K562 (cell line): ENCODE results near the gene FFAR1. TPM values are rescaled to one million over a fixed set of nuclear protein-coding genes. Genes with fewer than 3 reads are reported as not detected.

Experiments used
- ATAC-seq: fragments of 200-7000 bp; cut with Tn5 transposase; 3 replicates; pipeline ENCODE4 v1.9.1; 2020; ENCODE audit warnings: moderate library complexity
- BruUV-seq: library from RNA; stranded (reverse); fragments of 400-500 nt; replicated peaks from 2 replicates; lab custom pipeline; 2021; lab: Mats Ljungman, UMichigan
- CTCF ChIA-PET: fragments of 300-600 bp; formaldehyde crosslinking; extraction: SDS; loops from one replicate; lab custom pipeline; 2021; ENCODE audit warnings: low intra/inter-chr PET ratio; lab: Yijun Ruan, JAX
- POLR2A ChIA-PET: fragments of 300-600, 350-650 bp; sonication (Branson Sonifier 250); formaldehyde crosslinking; extraction: SDS; loops from one replicate; lab custom pipeline; 2021; ENCODE audit warnings: antibody characterized with exemption, inconsistent platforms; lab: Yijun Ruan, JAX
- DNase-seq, 4 experiments: peaks; one replicate each; pipeline versions ENCODE4 v3.0.0 to v3.0.0-alpha.2; 2011 to 2018; ENCODE audit warnings: low spot score in 3 of 4, mixed read lengths in 3 of 4; ENCODE audit errors: extremely low read depth in 1 of 4
- FAIRE-seq: peaks from 2 replicates; lab custom pipeline; 2011; peaks lifted over from hg19 to GRCh38; lab: Jason Lieb, UNC
- H2AFZ ChIP-seq: 2 replicates; pipeline ENCODE4 v1.6.0; 2011; ENCODE audit warnings: low read depth, low read length, control low read depth, inconsistent platforms
- H3K27ac ChIP-seq: fragments of 200-600 bp; 3 replicates; pipeline ENCODE4 v1.8.0; 2011; ENCODE audit warnings: low read depth, mild to moderate bottlenecking, control low read depth, inconsistent platforms, low read length, moderate library complexity, mixed read lengths; ENCODE audit errors: extremely low read depth
- H3K27me3 ChIP-seq, 2 experiments: fragments of 300-600 bp in 1 of 2; 2 replicates in 1 of 2; 3 replicates in 1 of 2; pipeline versions ENCODE4 v1.6.0 to v1.8.0; 2011; ENCODE audit warnings: inconsistent platforms in 2 of 2, low read length in 2 of 2, mild to moderate bottlenecking in 1 of 2, mixed read lengths in 1 of 2, moderate library complexity in 1 of 2; ENCODE audit not compliant: control insufficient read depth in 2 of 2, insufficient read depth in 2 of 2
- H3K36me3 ChIP-seq: fragments of 300-600 bp; 3 replicates; pipeline ENCODE4 v1.8.0; 2011; ENCODE audit warnings: mild to moderate bottlenecking, low read length, inconsistent platforms; ENCODE audit not compliant: control insufficient read depth, insufficient read depth
- H3K4me1 ChIP-seq, 2 experiments: fragments of 200-600 bp in 1 of 2; replicated peaks in 1 of 2; 2 replicates in 1 of 2; 3 replicates in 1 of 2; pipeline versions ENCODE4 v1.5.1 to v1.8.0; 2011; ENCODE audit warnings: inconsistent platforms in 2 of 2, low read length in 2 of 2, mild to moderate bottlenecking in 1 of 2, mixed read lengths in 1 of 2, moderate library complexity in 1 of 2; ENCODE audit not compliant: control insufficient read depth in 2 of 2, insufficient read depth in 2 of 2
- H3K4me2 ChIP-seq: 2 replicates; pipeline ENCODE4 v1.6.1; 2011; ENCODE audit warnings: low read length, control low read depth, inconsistent platforms, mixed read lengths; ENCODE audit not compliant: insufficient read depth
- H3K4me3 ChIP-seq: fragments of 200-600 bp; sonication (generic), shearing (Covaris generic); 2 replicates; pipeline ENCODE4 v1.5.1; 2016; ENCODE audit warnings: control low read depth, inconsistent platforms
- H3K79me2 ChIP-seq: fragments of 200-600 bp; 3 replicates; pipeline ENCODE4 v1.8.0; 2011; ENCODE audit warnings: low read length, inconsistent platforms; ENCODE audit not compliant: control insufficient read depth, insufficient read depth
- H3K9ac ChIP-seq, 2 experiments: 2 replicates each; pipeline versions ENCODE4 v1.6.0 to v1.6.1; 2011; ENCODE audit warnings: low read depth in 2 of 2, low read length in 2 of 2, control low read depth in 1 of 2, inconsistent platforms in 1 of 2, mild to moderate bottlenecking in 1 of 2, mixed read lengths in 1 of 2; ENCODE audit not compliant: insufficient read depth in 1 of 2
- H3K9me1 ChIP-seq: one replicate; pipeline ENCODE4 v1.6.0; 2011; ENCODE audit warnings: inconsistent platforms, mild to moderate bottlenecking, low read length, moderate library complexity; ENCODE audit not compliant: control insufficient read depth, insufficient read depth
- H3K9me3 ChIP-seq: replicated peaks from 2 replicates; pipeline ENCODE4 v1.5.1; 2011; ENCODE audit warnings: low read depth, low read length, inconsistent platforms; ENCODE audit not compliant: control insufficient read depth, insufficient read depth
- H4K20me1 ChIP-seq: replicated peaks from 2 replicates; pipeline ENCODE4 v1.6.1; 2011; ENCODE audit warnings: low read length, inconsistent platforms, mixed read lengths; ENCODE audit not compliant: control insufficient read depth, insufficient read depth
- CLOCK ChIP-seq: fragments of 250-450 bp; sonication (Bioruptor Pico); IDR thresholded peaks from 2 replicates; pipeline ENCODE4 v1.4.0; 2020; ENCODE audit warnings: mild to moderate bottlenecking, moderate library complexity, borderline replicate concordance
- HMGN3 ChIP-seq: IDR thresholded peaks from 2 replicates; pipeline ENCODE4 v1.6.1; 2011; ENCODE audit warnings: borderline replicate concordance, low read depth, mild to moderate bottlenecking, mixed read lengths, low read length; ENCODE audit not compliant: insufficient read length; ENCODE audit errors: extremely low read depth
- PHB2 ChIP-seq: fragments of 450-650 bp; IDR thresholded peaks from 2 replicates; pipeline ENCODE4 v1.6.1; 2017; ENCODE audit warnings: low read depth
- POLR2H ChIP-seq: IDR thresholded peaks from 2 replicates; pipeline ENCODE4 v1.6.1; 2016; ENCODE audit warnings: missing genetic modification characterization, low read depth, mild to moderate bottlenecking, control low read depth, missing compliant biosample characterization, moderate library complexity
- SNIP1 ChIP-seq: fragments of 450-650 bp; IDR thresholded peaks from 2 replicates; pipeline ENCODE4 v1.7.1; 2017; ENCODE audit warnings: low read depth, mild to moderate bottlenecking
- SRSF1 ChIP-seq: fragments of 200-400 bp; formaldehyde crosslinking; IDR thresholded peaks from 2 replicates; pipeline ENCODE4 v1.6.1; 2017; ENCODE audit warnings: mild to moderate bottlenecking, low read depth, low read length, moderate library complexity
- SRSF7 ChIP-seq: fragments of 200-400 bp; formaldehyde crosslinking; optimal IDR thresholded peaks from 2 replicates; pipeline ENCODE3; 2017; ENCODE audit warnings: mild to moderate bottlenecking, low read depth, low read length
- UBTF ChIP-seq, 2 experiments: IDR thresholded peaks; 2 replicates each; pipeline ENCODE4 v1.6.1; 2012; ENCODE audit warnings: improper control_type of control experiment in 2 of 2, low read depth in 2 of 2, low read length in 2 of 2, borderline replicate concordance in 1 of 2
- WGBS: fragments of 100-300 bp; shearing (Covaris generic); methylation state at CpG from one replicate; pipeline ENCODE4 v1.1.6; 2016; ENCODE audit warnings: low coverage, mixed read lengths; ENCODE audit not compliant: insufficient coverage; ENCODE audit errors: missing lambda C conversion rate; 5-methylcytosine and 5-hydroxymethylcytosine counted together
- in situ Hi-C: fragments of 300-500 bp; cut with MboI; formaldehyde crosslinking; loops from 4 replicates; pipeline ENCODE4 v1.15.0; 2018; ENCODE audit warnings: inconsistent platforms, mixed read lengths
- intact Hi-C: fragments of 100-400 bp; cut with micrococcal nuclease; formaldehyde crosslinking; loops from 2 replicates; pipeline ENCODE4 v1.14.2; 2022
- polyA plus RNA-seq, 8 experiments: library from polyadenylated mRNA; depleted of rRNA in 4 of 8; stranded (reverse) in 5 of 8; unstranded in 3 of 8; fragments of >200 nt; fragmentation: Nextera tagmentation in 2 of 8; fragmentation: Illumina TruSeq in 1 of 8; extraction: Ambion mirVana in 2 of 8; extraction: Trizol in 1 of 8; gene quantifications; 2 replicates each; pipeline versions ENCODE4 v1.2.1 to v1.2.3, GENCODE V29; 2011 to 2014; ENCODE audit warnings: inconsistent platforms in 1 of 8, missing spikeins in 1 of 8
- total RNA-seq, 7 experiments: library from RNA; depleted of rRNA in 6 of 7; stranded (reverse); fragments of >200 nt in 6 of 7; fragmentation: Illumina TruSeq in 2 of 7; extraction: Trizol in 2 of 7; gene quantifications; 2 replicates each; pipeline versions ENCODE4 v1.2.1 to v1.2.3, GENCODE V29; 2011 to 2021; ENCODE audit warnings: low replicate concordance in 1 of 7
- TF ChIP-seq, protein P1 (sequence below): fragments of 450-650 bp; IDR thresholded peaks from 2 replicates; pipeline ENCODE4 v1.6.1; 2018; ENCODE audit warnings: mild to moderate bottlenecking, low read depth; ENCODE audit not compliant: partially characterized antibody
- TF ChIP-seq, protein P2 (sequence below): sonication (generic); formaldehyde crosslinking; IDR thresholded peaks from 2 replicates; pipeline ENCODE4 v1.8.1; 2022; ENCODE audit warnings: missing genetic modification reagents

The FFAR1 gene
- total and polyA plus RNA-seq, 9 of the 15 experiments (the other 6 are each of a cell fraction or from before 2014, with no cell fraction given): not detected

DNA sequence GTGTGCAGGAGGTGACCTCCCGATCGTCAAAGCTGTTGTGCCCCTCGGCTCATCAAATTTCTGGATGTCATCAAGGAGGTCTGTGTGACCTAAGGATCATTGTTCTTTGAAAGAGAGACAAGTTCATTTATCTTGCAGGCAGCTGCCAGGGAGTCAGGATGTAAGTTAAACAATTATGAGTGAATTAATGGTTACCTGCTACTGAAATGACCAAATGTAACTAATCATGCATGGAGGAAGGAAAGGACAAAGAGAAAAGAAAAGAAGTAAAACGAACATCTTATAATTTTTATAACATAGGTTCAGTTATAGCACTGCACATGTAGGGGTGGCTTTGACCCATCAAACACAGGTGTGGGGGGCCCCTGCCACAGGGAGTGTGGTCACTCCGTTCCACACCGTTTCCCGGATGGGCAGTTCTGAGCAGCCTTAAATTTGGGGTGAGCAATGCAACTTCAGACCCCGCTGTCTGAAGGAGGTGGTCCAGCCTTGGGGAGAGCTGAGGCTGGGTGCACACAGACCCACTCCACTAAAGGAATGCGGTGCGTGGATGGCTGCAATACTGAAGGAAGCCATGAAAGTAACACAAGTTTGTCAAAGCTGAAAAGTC, 13.5 kb upstream of the FFAR1 start:
- Histone ChIP-seq H3K27me3 (no peaks in the 10 kb centered on the region), H3K4me2 (no peak overlapping the region), H3K4me1 (peaks cover 2 to 14% of the 10 kb centered on the region in 2 experiments; a peak in 3 of 5 replicates), H3K36me3 (no peaks in the 10 kb centered on the region), H3K9me3 (no peaks in the 10 kb centered on the region), H4K20me1 (no peaks in the 10 kb centered on the region), H3K9me1 (no peaks in the 10 kb centered on the region), H3K9ac (no peak overlapping the region), H3K27ac (no peak overlapping the region), H3K79me2 (no peaks in the 10 kb centered on the region), H2AFZ (no peak overlapping the region), H3K4me3 (no peak overlapping the region)
- in situ Hi-C loops (loop anchor here (10.0 kb wide), 1 partner anchor 59 kb away; no protein-coding TSS in a partner anchor), intact Hi-C loops (no loop called here)
- DNase-seq (no peak), FAIRE-seq (no peak), ATAC-seq (no peak)
- POLR2A ChIA-PET: interaction anchor here (0.9 kb wide), 1 partner anchor 8 kb away, joined by 4 read pairs; no protein-coding TSS in a partner anchor
- CTCF ChIA-PET: no interaction called here
- WGBS: 73% methylated on average over 9 of the region's 10 CpGs
- no TSS peak for BruUV-seq
- no peak for TF ChIP-seq POLR2H (tag)
- TF ChIP-seq SRSF1: no peak
- TF ChIP-seq SRSF7: no peak
- no peak for TF ChIP-seq PHB2
- no peak for TF ChIP-seq SNIP1
- no peak for TF ChIP-seq HMGN3
- no peak for TF ChIP-seq CLOCK (CRISPR knock-in tag)
- no peak for TF ChIP-seq UBTF (IDR thresholded peaks at IDR 0.05; ENCODE audit: borderline replicate concordance in 1 of 2, low read depth in 2 of 2, low read length in 2 of 2)
- TF ChIP-seq, protein P1, sequence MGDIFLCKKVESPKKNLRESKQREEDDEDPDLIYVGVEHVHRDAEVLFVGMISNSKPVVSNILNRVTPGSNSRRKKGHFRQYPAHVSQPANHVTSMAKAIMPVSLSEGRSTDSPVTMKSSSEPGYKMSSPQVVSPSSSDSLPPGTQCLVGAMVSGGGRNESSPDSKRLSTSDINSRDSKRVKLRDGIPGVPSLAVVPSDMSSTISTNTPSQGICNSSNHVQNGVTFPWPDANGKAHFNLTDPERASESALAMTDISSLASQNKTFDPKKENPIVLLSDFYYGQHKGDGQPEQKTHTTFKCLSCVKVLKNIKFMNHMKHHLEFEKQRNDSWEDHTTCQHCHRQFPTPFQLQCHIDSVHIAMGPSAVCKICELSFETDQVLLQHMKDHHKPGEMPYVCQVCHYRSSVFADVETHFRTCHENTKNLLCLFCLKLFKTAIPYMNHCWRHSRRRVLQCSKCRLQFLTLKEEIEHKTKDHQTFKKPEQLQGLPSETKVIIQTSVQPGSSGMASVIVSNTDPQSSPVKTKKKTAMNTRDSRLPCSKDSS: no peak
- TF ChIP-seq, protein P2, sequence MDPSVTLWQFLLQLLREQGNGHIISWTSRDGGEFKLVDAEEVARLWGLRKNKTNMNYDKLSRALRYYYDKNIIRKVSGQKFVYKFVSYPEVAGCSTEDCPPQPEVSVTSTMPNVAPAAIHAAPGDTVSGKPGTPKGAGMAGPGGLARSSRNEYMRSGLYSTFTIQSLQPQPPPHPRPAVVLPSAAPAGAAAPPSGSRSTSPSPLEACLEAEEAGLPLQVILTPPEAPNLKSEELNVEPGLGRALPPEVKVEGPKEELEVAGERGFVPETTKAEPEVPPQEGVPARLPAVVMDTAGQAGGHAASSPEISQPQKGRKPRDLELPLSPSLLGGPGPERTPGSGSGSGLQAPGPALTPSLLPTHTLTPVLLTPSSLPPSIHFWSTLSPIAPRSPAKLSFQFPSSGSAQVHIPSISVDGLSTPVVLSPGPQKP (CRISPR knock-in tag): no peak
